NCI-H2196 (cell line): ENCODE results near the gene OR2L8.

Source experiments
- DNase-seq: peaks from one replicate; lab custom pipeline; 2025; ENCODE audit not compliant: unreplicated experiment; lab: John Stamatoyannopoulos, UW

Gene OR2L8

GRCh38 chr1:247966532-247967204 lies 18.0 kb downstream of the OR2L8 start:
- DNase-seq = no peak

- DNase-seq = no peak
Observed at GRCh38 chr1:247992986-247993385, 44.3 kb downstream of the OR2L8 start.

- DNase-seq = no peak
Observed at GRCh38 chr1:247998811-247999210, 50.2 kb downstream of the OR2L8 start.
